Left kidney (tissue), 8 donors: Measurements from ENCODE around the gene IRAK1BP1. TPM values are rescaled to one million over a fixed set of nuclear protein-coding genes. Genes with fewer than 3 reads are reported as not detected.
"Not testable (repeated sequence)": the region's sequence is repeated elsewhere in the genome, so short reads cannot be mapped to it uniquely, and the experiment has no call there.

Experiments used
- DNase-seq: peaks from one replicate; pipeline ENCODE4 v3.0.0-alpha.2; 2013
- long read RNA-seq, 8 donors: transcript quantifications; one replicate each; lab custom pipeline, GENCODE V29; 2026
- polyA plus RNA-seq: library from polyadenylated mRNA; unstranded; fragments of 120-200 nt; gene quantifications from one replicate; pipeline ENCODE4 v1.2.1, GENCODE V29; 2013; ENCODE audit not compliant: insufficient read length

The IRAK1BP1 gene
- 13.9 TPM for polyA plus RNA-seq
- long read RNA-seq, donor 1, full-length matches to known transcripts, result 9 of 17 reads
- long read RNA-seq, donor 1, partial matches to known transcripts, result 8 of 17 reads
- long read RNA-seq, donor 1, other reads (novel, unspliced or antisense), result 0 of 17 reads
- long read RNA-seq, donor 2, full-length matches to known transcripts, result 8 of 94 reads
- long read RNA-seq, donor 2, partial matches to known transcripts, result 66 of 94 reads
- long read RNA-seq, donor 2, other reads (novel, unspliced or antisense), result 20 of 94 reads
- long read RNA-seq, donor 3, full-length matches to known transcripts, result 3 of 3 reads
- long read RNA-seq, donor 3, partial matches to known transcripts, result 0 of 3 reads
- long read RNA-seq, donor 3, other reads (novel, unspliced or antisense), result 0 of 3 reads
- long read RNA-seq, donor 4, result 0 reads
- long read RNA-seq, donor 5, full-length matches to known transcripts, result 2 of 2 reads
- long read RNA-seq, donor 5, partial matches to known transcripts, result 0 of 2 reads
- long read RNA-seq, donor 5, other reads (novel, unspliced or antisense), result 0 of 2 reads
- long read RNA-seq, donor 6, full-length matches to known transcripts, result 11 of 25 reads
- long read RNA-seq, donor 6, partial matches to known transcripts, result 6 of 25 reads
- long read RNA-seq, donor 6, other reads (novel, unspliced or antisense), result 8 of 25 reads
- long read RNA-seq, donor 7, full-length matches to known transcripts, result 12 of 97 reads
- long read RNA-seq, donor 7, partial matches to known transcripts, result 78 of 97 reads
- long read RNA-seq, donor 7, other reads (novel, unspliced or antisense), result 7 of 97 reads
- long read RNA-seq, donor 8, full-length matches to known transcripts, result 3 of 3 reads
- long read RNA-seq, donor 8, partial matches to known transcripts, result 0 of 3 reads
- long read RNA-seq, donor 8, other reads (novel, unspliced or antisense), result 0 of 3 reads

- peak; percentile 86 for DNase-seq
These were observed at the start of gene IRAK1BP1 for GRCh38 chr6:78867370-78868040. Gene IRAK1BP1 (plus strand): TSS chr6:78867551. CDS start chr6:78867577, 26 bp downstream.

GRCh38 chr6:78824045-78824444 is 43.3 kb upstream of the IRAK1BP1 start:
- DNase-seq, result no peak

- no peak for DNase-seq
These were observed 37.9 kb upstream of the IRAK1BP1 start for GRCh38 chr6:78829407-78829806.

DNA sequence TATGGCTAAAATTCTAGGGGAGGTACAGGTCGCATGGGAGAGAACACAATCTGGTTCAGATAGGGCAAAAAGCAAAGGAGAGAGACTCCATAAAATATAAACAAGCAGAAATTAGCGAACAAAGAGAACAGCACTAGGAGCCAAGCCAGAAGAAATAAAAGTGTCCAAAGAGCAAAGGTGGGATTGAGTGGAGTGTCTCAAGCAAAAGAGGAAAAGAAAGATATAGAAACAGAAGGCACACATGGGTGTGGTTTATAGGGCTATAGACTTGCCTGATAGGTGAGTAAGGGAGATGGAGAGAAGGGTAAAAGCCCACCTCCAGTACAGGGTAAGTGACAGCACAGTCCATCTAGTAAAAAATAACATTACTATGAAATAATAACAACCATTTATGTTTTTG is 36.5 kb upstream of the IRAK1BP1 start:
- DNase-seq, result no peak

GRCh38 chr6:78831492-78831891 is 35.9 kb upstream of the IRAK1BP1 start:
- peak; percentile 7 for DNase-seq

DNA sequence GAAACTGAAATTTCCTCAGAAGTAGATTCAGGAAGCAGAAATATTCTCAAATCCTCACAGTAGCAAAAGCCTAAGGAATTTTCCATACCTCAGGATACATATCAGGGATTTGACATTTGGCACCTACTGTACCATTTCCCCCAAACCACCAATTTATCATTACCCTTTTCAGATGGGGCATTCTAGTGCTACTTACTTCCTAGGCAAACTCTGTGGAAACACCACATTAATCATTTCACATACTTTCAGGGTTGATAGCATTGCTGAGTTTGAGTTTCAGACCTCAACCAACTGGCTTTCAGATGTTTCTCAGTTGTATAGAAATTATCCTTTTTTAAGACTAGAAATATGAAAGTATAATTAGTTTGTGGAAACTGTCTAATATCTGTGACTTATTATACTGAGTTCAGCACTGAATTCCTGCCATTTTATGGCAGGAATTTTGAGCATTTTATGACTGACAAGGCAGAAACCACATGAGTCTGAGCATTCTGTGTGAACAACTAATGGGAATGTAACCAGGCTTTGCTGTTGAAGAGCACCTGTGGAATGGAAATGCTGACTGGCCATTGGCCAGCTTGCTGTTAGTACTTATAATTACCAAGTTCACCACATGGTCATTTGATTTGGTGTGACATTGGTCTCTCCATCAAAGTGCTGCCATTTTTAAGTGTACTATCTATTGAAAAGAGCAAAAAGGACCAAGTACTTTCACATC is 35.1 kb upstream of the IRAK1BP1 start:
- no peak for DNase-seq

- no peak for DNase-seq
These were observed 31.5 kb upstream of the IRAK1BP1 start for GRCh38 chr6:78835817-78836216.

GRCh38 chr6:78836598-78836997 is 30.8 kb upstream of the IRAK1BP1 start:
- no peak for DNase-seq

DNA sequence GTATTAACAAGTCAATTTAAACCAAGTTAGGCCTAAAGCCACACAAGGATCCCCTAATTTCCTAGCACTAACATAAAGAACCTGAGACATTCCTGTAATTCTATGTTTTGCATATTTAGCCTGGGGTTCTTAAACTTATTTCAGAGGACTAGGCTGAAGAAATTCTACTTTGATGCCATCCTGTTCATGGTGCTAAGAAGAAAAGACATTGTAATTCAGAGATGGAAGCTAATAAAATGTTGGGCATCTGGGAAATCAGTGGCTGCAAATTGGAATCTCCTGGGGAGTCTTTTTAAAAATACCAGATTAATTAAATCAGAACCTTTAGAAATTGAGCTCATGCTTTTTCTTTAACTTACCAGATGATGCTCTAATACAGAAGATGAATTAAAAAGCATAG is 26.2 kb upstream of the IRAK1BP1 start:
- DNase-seq, result no peak

DNA sequence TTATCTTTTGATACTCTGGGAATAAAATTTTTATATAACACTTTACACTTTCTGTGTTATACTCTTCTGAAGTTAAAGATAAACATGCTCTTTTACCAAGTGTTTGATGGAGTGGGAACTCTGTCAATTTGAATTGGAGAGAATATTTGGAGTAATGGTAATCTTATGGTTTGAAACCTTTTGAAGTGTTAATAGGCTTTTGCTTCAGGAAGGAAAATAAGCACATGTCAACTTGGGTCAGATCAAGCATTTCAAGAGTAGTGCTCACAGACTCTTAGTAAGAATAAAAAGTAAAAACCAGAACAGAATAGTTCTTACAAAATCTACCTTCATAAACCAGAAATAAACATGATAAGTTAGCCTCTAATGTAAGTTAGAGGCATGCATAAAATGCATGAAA is 24.4 kb upstream of the IRAK1BP1 start:
- no peak for DNase-seq

GRCh38 chr6:78844899-78845298 is 22.5 kb upstream of the IRAK1BP1 start:
- DNase-seq, result peak; percentile 6

DNA sequence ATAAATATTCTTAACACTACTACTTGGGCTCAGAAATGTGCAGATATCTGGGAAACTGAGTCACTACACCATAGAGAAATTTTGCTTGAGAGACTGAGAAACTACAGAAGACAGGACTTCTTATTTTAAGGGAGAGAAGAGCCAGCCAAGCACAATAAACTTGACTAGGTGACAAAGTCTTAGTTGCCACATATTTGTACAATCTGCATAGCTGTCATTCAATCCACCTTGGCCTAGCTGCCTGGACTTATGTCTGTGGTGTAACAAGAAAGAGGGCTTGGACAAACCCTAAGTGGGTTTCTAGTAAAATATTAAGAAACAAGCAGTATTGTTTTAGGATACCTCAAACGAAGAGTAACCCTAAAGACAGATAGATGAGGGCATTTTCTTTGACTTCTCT is 21.8 kb upstream of the IRAK1BP1 start:
- DNase-seq, result no peak

- no peak for DNase-seq
These were observed 16.7 kb upstream of the IRAK1BP1 start for GRCh38 chr6:78850621-78851020.

GRCh38 chr6:78851156-78851555 is 16.2 kb upstream of the IRAK1BP1 start:
- DNase-seq, result no peak

DNA sequence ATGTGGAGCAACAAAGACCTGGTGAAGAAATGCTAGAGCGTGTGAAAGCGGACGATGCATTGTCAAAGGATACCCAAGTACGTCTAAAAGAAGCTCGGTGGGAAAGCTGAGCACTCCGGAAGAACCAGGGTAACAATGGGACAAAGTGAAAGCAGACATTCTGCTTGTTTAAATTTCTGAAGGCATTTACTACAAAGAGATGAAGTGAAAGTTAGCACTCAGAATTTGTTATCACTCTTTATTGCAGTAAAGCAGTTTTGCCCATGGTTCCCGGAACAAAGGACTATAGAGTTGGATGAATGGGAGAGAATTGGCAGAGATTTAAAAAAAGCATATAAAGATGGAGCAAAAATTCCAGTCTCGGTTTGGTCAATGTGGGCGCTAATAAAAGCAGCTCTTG is 12.8 kb upstream of the IRAK1BP1 start:
- no peak for DNase-seq

GRCh38 chr6:78858339-78858938 is 8.9 kb upstream of the IRAK1BP1 start:
- not testable (repeated sequence) for DNase-seq

GRCh38 chr6:78861509-78861908 is 5.8 kb upstream of the IRAK1BP1 start:
- no peak for DNase-seq

DNA sequence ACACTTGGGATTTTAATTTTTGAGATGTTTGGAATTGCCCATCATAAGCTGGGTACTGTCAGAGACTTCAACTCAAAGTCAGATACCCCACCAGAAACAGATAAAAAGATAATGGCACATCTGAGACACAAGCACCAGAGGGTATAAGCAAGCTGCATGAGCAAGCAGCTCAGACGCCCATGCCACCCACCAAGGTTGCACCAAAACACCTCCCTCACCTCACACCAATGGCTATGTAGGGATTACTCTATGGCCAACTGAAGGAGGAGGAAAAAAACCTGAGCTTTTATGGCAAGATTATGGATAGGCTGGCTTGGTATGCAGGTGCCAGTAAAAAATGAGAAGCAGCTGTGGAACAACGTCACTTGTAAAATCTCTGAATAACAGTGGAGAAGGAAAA is 3.8 kb upstream of the IRAK1BP1 start:
- DNase-seq, result no peak

DNA sequence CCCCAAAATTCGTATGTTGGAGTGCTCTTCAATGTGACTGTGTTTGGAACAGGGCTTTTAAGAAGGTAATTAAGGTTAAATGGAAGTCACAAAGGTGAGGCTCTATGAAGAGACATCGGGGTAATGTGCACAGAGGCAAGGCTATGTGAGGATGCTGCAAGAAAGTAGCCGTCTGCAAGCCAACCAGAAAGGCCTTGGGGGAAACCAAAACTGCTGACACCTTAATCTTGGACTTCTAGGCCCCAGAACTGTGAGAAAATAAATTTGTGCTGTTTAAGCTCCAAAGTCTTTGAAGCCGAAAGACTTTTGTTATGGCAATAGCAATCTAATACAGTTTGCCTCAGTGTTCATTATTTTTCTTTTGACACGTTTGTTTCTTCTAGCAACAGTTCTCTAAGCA is 2.4 kb upstream of the IRAK1BP1 start:
- no peak for DNase-seq

GRCh38 chr6:78867020-78867369 is 356 bp upstream of the IRAK1BP1 start:
- no peak for DNase-seq

DNA sequence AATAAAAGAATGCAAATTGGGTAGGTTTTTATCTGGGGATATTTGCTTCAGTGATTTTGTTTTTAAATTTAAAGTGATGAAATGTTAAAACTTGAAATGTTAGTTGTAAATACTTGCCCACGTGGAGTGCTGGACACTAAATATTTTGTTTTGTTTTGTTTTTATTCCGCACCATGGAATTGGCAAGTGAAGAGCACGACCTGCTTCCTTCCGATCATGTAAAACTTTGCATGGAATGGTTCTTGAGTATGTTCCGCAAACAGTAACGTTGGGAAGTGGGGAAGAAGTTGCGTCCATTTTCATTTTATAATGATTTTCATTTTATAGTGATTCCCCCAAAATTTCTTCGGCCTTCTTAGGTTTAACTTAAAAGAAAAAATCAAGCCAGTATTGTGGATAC is 765 bp downstream of the IRAK1BP1 start:
- DNase-seq, result no peak
